ENCODE results near the gene ZC3H4.

DNA sequence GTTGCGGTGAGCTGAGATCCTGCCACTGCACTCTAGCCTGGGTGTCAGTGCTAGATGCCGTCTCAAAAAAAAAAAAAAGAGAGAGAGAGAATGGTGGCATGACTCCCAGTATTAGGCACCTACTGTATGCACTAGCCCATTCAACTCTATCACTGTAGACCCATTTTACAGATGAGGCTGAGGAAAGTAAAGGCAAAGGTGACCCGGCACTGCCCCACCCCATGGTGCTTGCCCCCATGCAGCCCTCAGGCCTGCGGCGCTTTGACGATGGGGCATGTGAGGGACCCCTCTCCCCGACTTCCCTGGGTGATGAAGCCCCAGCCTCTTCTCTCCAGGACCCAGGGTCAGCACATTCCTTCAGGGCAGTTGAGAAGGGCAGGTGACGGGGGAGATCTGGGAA lies 86.7 kb downstream of the ZC3H4 start:
- no peak for TF ChIP-seq POLR2A (IDR thresholded peaks at IDR 0.05)
- TF ChIP-seq, protein P1, sequence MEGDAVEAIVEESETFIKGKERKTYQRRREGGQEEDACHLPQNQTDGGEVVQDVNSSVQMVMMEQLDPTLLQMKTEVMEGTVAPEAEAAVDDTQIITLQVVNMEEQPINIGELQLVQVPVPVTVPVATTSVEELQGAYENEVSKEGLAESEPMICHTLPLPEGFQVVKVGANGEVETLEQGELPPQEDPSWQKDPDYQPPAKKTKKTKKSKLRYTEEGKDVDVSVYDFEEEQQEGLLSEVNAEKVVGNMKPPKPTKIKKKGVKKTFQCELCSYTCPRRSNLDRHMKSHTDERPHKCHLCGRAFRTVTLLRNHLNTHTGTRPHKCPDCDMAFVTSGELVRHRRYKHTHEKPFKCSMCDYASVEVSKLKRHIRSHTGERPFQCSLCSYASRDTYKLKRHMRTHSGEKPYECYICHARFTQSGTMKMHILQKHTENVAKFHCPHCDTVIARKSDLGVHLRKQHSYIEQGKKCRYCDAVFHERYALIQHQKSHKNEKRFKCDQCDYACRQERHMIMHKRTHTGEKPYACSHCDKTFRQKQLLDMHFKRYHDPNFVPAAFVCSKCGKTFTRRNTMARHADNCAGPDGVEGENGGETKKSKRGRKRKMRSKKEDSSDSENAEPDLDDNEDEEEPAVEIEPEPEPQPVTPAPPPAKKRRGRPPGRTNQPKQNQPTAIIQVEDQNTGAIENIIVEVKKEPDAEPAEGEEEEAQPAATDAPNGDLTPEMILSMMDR (IDR thresholded peaks at IDR 0.05), result no peak
- no peak for TF ChIP-seq EP300 (IDR thresholded peaks at IDR 0.05)
